ENCODE results near the gene CC2D2A.

The CC2D2A gene

GRCh38 chr4:15466596-15466995 lies 3.1 kb upstream of the CC2D2A start:
- no peak for DNase-seq (ENCODE audit: low spot score)

DNA sequence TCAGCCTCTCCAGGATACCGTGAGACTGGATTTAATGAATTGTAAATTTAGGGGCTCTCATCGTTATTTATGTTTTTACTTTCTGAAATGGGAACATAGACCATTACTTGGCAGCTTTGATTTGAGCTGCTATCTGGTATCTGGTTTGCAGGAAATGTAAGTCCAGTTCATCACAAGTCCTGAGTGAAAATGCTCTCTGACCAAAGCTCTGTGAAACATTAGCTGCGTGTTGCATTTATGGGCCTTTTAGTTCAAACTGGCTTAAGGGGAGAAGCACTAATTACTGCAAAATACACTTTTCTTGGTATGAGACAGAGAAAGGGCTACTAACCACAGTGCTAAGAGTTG lies 420 bp downstream of the CC2D2A start:
- DNase-seq (ENCODE audit: low spot score) = no peak

GRCh38 chr4:15476396-15476795 lies 6.7 kb downstream of the CC2D2A start:
- DNase-seq (ENCODE audit: low spot score) = no peak

DNA sequence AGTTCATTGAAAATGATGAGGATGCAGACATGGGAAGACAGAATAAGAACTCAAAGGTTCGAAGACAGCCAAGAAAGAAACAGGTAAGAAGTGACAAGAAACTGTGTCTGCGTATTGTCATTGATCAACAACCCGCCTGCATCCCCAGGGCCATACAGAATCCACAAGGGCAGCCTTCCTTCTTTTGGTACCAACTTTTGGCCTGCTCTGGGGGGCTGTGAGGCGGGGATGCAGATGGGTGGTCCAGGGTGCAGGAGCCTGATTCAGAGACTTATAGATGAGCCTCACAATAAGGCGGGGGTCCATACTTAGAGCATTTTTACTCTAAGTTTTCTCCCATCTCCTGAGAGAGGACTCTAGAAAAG lies 9.0 kb downstream of the CC2D2A start:
- DNase-seq (ENCODE audit: low spot score) = no peak

DNA sequence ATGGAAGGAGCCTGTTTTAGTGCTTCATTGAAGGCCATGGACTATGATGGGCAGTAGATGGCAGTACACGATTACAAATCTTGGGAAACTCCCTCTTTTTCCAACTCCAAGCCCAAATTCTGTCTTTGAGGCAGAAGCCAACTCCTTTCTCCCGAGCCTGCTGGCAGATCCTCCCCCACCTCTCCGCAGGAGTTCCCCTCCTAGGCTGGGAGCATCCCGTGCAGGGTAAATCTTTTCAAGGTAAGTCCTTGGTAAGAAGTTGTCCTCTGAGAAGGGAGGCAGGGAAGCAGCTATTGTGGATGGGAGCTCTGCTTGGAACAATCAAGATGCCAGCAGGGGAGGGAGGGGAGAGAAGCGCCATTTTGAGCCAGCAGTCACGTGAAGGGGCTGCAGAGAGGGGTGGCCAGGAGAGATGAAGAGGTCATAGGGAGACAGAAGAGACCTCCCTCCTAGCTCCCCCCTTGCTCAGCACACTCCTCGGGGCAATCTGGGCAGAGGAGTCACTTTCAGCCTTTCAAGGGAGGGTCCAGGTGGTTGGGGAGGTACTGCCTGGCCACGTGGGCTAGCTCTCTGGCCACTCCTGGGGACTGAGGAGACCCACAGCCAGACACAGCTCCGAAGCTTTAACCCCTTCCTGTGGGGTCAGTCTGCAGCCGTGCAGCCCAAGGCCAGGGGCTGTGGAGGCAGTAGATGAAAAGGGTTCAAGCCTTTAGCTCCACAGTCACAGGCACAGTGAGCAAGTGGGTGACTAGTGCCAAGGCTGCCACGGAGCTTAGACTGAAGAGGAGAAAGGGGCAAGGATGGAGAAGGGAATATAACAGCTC lies 9.6 kb downstream of the CC2D2A start:
- DNase-seq (ENCODE audit: low spot score) = peak; percentile 91

DNA sequence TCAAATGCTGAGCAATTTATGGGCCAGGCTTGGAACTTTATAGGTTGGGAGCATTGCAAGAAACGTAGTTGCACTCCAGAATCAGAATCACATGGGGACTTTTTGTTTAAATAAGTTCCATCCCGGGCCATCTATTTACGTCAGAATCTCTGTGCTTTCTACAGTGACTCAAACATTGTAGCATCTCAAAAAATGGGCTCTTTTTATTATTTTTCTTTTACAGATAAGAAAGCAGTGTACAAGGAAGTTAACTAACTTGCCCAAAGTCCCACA lies 10.2 kb downstream of the CC2D2A start:
- DNase-seq (ENCODE audit: low spot score) = no peak

- no peak for DNase-seq (ENCODE audit: low spot score)
These were observed 12.5 kb downstream of the CC2D2A start for GRCh38 chr4:15481961-15482745.

DNA sequence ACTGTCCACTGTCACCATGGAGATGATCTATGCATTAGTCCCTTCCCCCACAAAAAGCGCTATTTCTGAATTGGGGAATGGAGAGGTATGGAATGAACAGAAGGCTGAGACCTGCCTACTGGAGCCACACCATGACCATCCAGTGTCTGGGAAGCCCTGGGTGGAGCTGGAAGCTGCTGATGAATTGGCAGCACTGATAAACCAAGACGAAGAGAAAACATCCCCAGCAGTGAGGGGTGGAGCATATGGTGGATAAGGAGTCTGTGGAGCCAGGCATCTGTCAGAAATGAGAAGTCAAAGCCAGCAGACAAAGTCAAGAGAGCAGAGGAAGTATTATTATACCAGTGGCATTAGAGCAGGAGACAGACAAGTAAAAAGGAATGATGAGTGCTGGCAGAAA lies 13.2 kb downstream of the CC2D2A start:
- DNase-seq (ENCODE audit: low spot score) = no peak

- no peak for DNase-seq (ENCODE audit: low spot score)
These were observed 18.5 kb downstream of the CC2D2A start for GRCh38 chr4:15488136-15488535.

DNA sequence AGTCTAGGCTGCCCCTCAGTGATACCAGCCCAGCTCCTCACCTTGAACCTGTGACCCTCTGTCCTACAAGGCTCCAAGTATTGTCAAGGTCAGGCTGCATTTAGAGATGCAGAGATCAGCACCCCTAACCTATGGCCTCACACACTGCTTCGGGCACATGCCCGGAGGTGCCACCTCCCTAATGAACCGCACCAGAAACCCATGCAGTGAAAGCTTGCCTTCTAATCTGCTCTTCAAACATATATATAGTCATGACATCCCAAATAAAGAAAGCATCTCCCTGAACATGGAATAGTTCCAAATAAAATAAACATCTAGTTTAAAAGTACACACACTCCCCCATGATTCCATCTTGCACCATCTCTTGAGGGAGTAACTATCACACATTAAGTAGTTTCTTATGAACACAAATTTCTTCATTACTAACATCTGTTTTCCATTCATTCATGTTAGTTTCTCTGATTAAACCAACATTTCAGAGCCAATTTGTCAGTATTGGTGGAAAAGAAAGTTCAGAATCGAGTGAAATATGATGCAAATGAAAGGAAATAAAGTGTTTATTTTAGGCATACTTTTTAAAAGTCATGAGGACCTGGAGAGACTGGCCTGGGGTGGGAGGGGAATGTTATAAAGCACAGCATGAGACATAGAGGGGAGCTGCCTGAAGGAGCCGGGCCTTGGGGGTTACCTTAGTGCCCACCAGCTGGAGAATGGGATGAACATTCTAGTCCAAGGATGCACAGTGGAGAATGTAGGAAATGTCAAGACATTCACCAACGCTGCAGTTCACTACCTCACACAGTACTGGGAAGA lies 19.2 kb downstream of the CC2D2A start:
- DNase-seq (ENCODE audit: low spot score) = no peak

- DNase-seq (ENCODE audit: low spot score) = no peak
These were observed 19.9 kb downstream of the CC2D2A start for GRCh38 chr4:15489551-15489950.

DNA sequence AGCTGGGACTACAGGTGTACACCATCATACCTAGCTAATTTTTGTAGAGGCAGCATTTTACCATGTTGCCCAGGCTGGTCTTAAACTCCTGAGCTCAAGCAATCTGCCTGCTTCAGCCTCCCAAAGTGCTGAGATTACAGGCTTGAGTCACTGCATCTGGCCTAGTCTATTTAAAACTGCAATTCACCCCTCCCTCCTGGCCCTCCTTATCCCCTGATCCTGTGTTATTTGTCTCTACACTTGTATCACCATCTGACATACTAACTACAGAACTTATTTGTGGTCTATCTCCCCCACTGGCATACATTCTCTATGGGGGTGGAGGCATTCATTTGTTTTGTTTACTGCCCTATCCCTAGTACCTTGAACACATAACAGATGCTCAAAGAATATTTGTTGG lies 23.7 kb downstream of the CC2D2A start:
- DNase-seq (ENCODE audit: low spot score) = no peak

GRCh38 chr4:15495621-15496020 lies 25.9 kb downstream of the CC2D2A start:
- no peak for DNase-seq (ENCODE audit: low spot score)

- no peak for DNase-seq (ENCODE audit: low spot score)
These were observed 28.7 kb downstream of the CC2D2A start for GRCh38 chr4:15498356-15498755.

GRCh38 chr4:15500701-15501100 lies 31.0 kb downstream of the CC2D2A start:
- no peak for DNase-seq (ENCODE audit: low spot score)

DNA sequence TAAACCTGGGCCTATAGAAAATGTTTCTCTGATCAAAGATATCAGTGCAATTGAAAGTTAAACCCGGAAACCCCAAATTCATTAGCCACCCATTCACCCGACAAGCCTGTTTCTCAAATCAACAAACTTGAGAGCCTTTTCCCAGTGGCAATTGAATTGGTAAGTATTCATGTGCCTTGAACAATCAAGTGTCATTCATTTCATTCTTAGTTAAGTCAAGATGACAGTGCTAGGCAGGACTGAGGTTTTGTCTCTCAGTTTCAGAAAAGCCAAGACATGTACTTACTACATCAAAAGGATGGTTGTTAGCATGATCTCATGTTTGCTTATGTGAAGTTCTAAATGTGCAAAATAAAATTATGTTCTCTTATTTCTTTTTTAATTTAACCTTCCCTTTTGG lies 32.3 kb downstream of the CC2D2A start:
- no peak for DNase-seq (ENCODE audit: low spot score)

- DNase-seq (ENCODE audit: low spot score) = no peak
These were observed 32.7 kb downstream of the CC2D2A start for GRCh38 chr4:15502384-15502783.

GRCh38 chr4:15504041-15504440 lies 34.4 kb downstream of the CC2D2A start:
- DNase-seq (ENCODE audit: low spot score) = no peak

DNA sequence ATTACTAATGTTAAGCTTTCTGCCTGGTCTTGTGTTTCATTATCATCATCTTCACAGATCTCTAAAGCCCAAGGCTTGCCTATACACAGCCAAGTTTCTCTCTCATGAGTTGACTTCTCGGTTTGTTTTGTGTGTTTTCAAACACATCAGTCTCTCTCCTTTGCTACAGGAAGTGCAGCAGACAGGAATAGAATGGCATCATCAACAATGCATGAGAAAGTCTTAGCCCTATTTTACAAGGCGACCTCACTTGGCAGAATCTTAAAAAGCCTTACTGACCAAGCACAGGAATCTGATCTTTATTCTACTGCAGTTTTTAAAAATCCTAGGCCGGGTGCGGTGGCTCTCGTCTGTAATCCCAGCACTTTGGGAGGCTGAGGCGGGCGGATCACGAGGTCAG lies 36.8 kb downstream of the CC2D2A start:
- DNase-seq (ENCODE audit: low spot score) = no peak

GRCh38 chr4:15507679-15508078 lies 38.0 kb downstream of the CC2D2A start:
- DNase-seq (ENCODE audit: low spot score) = no peak

DNA sequence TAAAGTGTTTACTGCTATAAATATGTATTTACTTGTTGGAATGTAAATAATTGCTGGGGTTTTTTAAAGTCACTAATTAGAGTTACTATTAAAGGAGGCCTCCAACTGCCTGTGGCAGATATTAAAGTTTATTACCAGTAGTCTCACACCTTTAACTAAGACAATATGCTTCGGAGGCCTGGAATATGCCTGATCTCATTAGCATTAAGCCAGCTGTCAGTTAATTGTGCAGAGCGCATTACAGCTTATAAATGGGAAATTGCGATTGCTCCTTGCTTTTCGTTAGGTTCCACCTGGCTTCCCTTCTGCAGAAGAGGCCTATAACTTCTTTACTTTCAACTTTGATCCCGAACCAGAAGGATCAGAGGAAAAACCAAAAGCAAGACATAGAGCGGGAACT lies 41.3 kb downstream of the CC2D2A start:
- DNase-seq (ENCODE audit: low spot score) = no peak

- no peak for DNase-seq (ENCODE audit: low spot score)
These were observed 43.9 kb downstream of the CC2D2A start for GRCh38 chr4:15513545-15513944.

DNA sequence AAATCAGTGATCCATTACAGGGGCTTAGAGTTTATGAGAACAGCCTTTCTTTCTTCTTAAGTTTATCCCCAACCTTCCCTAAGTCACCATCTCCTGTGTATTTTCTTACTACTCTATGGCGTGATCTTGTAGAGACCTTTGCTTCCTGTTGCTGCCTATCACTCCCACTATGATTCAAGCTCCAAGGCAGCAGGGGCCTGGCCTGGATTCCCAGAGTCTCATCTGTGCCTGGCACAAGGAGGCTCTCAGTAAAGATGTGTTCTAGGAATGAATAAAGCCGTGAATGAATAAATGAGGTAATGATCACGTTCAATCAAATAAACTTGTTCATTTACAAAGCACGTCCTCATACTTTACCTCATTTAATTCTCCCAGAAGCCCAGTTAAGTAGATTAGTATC lies 45.4 kb downstream of the CC2D2A start:
- no peak for DNase-seq (ENCODE audit: low spot score)

Data from putamen (tissue), 1 donor.